Hepatic stellate cell (primary cell): Measurements from ENCODE around the gene ISYNA1.
A peak's percentile ranks its signal among the peaks of the same experiment; 100 is the strongest.

Source experiments
- DNase-seq: peaks from one replicate; pipeline ENCODE4 v3.0.0; 2011; ENCODE audit warnings: low spot score

Gene ISYNA1

GRCh38 chr19:18431351-18432197 is 6.4 kb downstream of the ISYNA1 start:
- DNase-seq, result no peak

- no peak for DNase-seq
Observed at GRCh38 chr19:18430417-18431144, 7.4 kb downstream of the ISYNA1 start.

- DNase-seq, result no peak
Observed at GRCh38 chr19:18429717-18430416, 8.1 kb downstream of the ISYNA1 start.

GRCh38 chr19:18428787-18429674 is 8.9 kb downstream of the ISYNA1 start:
- peak; percentile 94 for DNase-seq

GRCh38 chr19:18428173-18428786 is 9.7 kb downstream of the ISYNA1 start:
- DNase-seq, result no peak

- DNase-seq, result no peak
Observed at GRCh38 chr19:18427743-18428113, 10.2 kb downstream of the ISYNA1 start.

GRCh38 chr19:18427080-18427742 is 10.7 kb downstream of the ISYNA1 start:
- no peak for DNase-seq

GRCh38 chr19:18426416-18426767 is 11.5 kb downstream of the ISYNA1 start:
- DNase-seq, result no peak

GRCh38 chr19:18425515-18426415 is 12.2 kb downstream of the ISYNA1 start:
- peak; percentile 94 for DNase-seq

GRCh38 chr19:18424890-18425514 is 12.9 kb downstream of the ISYNA1 start:
- no peak for DNase-seq

- no peak for DNase-seq
Observed at GRCh38 chr19:18424122-18424889, 13.6 kb downstream of the ISYNA1 start.

GRCh38 chr19:18423258-18424020 is 14.5 kb downstream of the ISYNA1 start:
- no peak for DNase-seq

GRCh38 chr19:18422530-18423191 is 15.3 kb downstream of the ISYNA1 start:
- DNase-seq, result no peak

GRCh38 chr19:18421371-18421959 is 16.5 kb downstream of the ISYNA1 start:
- DNase-seq, result no peak

- no peak for DNase-seq
Observed at GRCh38 chr19:18420930-18421329, 17.0 kb downstream of the ISYNA1 start.

GRCh38 chr19:18419699-18420460 is 18.1 kb downstream of the ISYNA1 start:
- DNase-seq, result no peak
